ENCODE results near the gene CTNNA1.
"Not testable (repeated sequence)": the region's sequence is repeated elsewhere in the genome, so short reads cannot be mapped to it uniquely, and the experiment has no call there.

DNA sequence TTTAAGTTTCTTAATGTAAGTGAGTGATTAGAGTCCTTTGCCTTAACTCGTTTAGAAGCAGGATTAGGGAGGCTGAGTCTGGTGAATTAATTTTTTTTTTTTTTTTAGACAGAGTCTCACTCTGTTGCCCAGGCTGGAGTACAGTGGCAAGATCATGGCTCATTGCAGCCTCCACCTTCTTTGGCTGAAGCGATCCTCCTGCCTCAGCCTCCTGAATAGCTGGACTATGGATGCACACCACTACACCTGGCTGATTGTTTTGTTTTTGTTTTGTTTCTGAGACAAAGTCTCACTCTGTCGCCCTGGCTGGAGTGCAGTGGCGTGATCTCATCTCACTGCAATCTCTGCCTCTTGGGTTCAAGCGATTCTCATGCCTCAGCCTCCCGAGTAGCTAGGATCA lies 20.4 kb downstream of the CTNNA1 start:
- TF ChIP-seq, protein P1, sequence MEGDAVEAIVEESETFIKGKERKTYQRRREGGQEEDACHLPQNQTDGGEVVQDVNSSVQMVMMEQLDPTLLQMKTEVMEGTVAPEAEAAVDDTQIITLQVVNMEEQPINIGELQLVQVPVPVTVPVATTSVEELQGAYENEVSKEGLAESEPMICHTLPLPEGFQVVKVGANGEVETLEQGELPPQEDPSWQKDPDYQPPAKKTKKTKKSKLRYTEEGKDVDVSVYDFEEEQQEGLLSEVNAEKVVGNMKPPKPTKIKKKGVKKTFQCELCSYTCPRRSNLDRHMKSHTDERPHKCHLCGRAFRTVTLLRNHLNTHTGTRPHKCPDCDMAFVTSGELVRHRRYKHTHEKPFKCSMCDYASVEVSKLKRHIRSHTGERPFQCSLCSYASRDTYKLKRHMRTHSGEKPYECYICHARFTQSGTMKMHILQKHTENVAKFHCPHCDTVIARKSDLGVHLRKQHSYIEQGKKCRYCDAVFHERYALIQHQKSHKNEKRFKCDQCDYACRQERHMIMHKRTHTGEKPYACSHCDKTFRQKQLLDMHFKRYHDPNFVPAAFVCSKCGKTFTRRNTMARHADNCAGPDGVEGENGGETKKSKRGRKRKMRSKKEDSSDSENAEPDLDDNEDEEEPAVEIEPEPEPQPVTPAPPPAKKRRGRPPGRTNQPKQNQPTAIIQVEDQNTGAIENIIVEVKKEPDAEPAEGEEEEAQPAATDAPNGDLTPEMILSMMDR (IDR thresholded peaks at IDR 0.05; ENCODE audit: insufficient read depth, low read depth, low read length): not testable (repeated sequence)
- not testable (repeated sequence) for TF ChIP-seq EZH2 (IDR thresholded peaks at IDR 0.05; ENCODE audit: insufficient read depth, low read length)

Data from astrocyte (in vitro differentiated cells and primary cell).